HepG2 (cell line): ENCODE results near the gene PEX7. TPM values are rescaled to one million over a fixed set of nuclear protein-coding genes. Genes with fewer than 3 reads are reported as not detected.

ENCODE experiments used
- CCDC6 ChIP-seq: sonication (generic); formaldehyde crosslinking; IDR thresholded peaks from 2 replicates; pipeline ENCODE4 v1.8.1; 2022; ENCODE audit warnings: mild to moderate bottlenecking, missing genetic modification reagents, moderate library complexity
- HDAC1 ChIP-seq: sonication (generic); formaldehyde crosslinking; IDR thresholded peaks from 2 replicates; pipeline ENCODE4 v1.5.1; 2020; ENCODE audit warnings: mild to moderate bottlenecking, missing genetic modification reagents
- HMG20B ChIP-seq: conservative IDR thresholded peaks from 2 replicates; pipeline ENCODE4 v1.6.1; 2016; ENCODE audit warnings: missing genetic modification reagents, missing compliant biosample characterization
- KDM2A ChIP-seq: sonication (generic); formaldehyde crosslinking; IDR thresholded peaks from 2 replicates; pipeline ENCODE4 v1.4.0; 2020; ENCODE audit warnings: low read depth, missing genetic modification reagents, borderline replicate concordance
- KDM3A ChIP-seq: IDR thresholded peaks from 2 replicates; pipeline ENCODE4 v1.6.1; 2018; ENCODE audit warnings: low read depth, missing compliant biosample characterization
- MAX ChIP-seq: IDR thresholded peaks from 2 replicates; pipeline ENCODE4 v1.6.1; 2012; ENCODE audit warnings: inconsistent platforms
- MTF2 ChIP-seq: sonication (generic); formaldehyde crosslinking; IDR thresholded peaks from 2 replicates; pipeline ENCODE4 v1.5.0; 2020; ENCODE audit warnings: missing genetic modification reagents, borderline replicate concordance
- NR0B2 ChIP-seq: sonication (generic); formaldehyde crosslinking; IDR thresholded peaks from 2 replicates; pipeline ENCODE4 v1.4.0; 2020; ENCODE audit warnings: mild to moderate bottlenecking, missing genetic modification reagents
- NRL ChIP-seq: sonication (generic); formaldehyde crosslinking; IDR thresholded peaks from 2 replicates; pipeline ENCODE4 v1.5.0; 2020; ENCODE audit warnings: missing genetic modification reagents, mild to moderate bottlenecking, moderate library complexity, borderline replicate concordance
- PRMT3 ChIP-seq: sonication (generic); formaldehyde crosslinking; IDR thresholded peaks from 2 replicates; pipeline ENCODE4 v1.8.1; 2022; ENCODE audit warnings: low read depth, mild to moderate bottlenecking, moderate library complexity, missing genetic modification reagents, borderline replicate concordance
- RORA ChIP-seq: sonication (generic); formaldehyde crosslinking; IDR thresholded peaks from 2 replicates; pipeline ENCODE4 v1.5.0; 2020; ENCODE audit warnings: mild to moderate bottlenecking, missing genetic modification reagents, moderate library complexity
- ZBTB7A ChIP-seq: sonication (generic); formaldehyde crosslinking; IDR thresholded peaks from 2 replicates; pipeline ENCODE4 v1.8.0; 2022; ENCODE audit warnings: mild to moderate bottlenecking, missing genetic modification reagents
- ZNF124 ChIP-seq: sonication (generic); formaldehyde crosslinking; IDR thresholded peaks from 2 replicates; pipeline ENCODE4 v1.4.0; 2020; ENCODE audit warnings: missing genetic modification reagents
- ZNF274 ChIP-seq: sonication (generic); formaldehyde crosslinking; IDR thresholded peaks from 2 replicates; pipeline ENCODE4 v1.5.1; 2020; ENCODE audit warnings: mild to moderate bottlenecking, missing genetic modification reagents
- ZNF331 ChIP-seq: sonication (generic); formaldehyde crosslinking; IDR thresholded peaks from 2 replicates; pipeline ENCODE4 v1.4.0; 2020; ENCODE audit warnings: missing genetic modification reagents
- ZNF350 ChIP-seq: sonication (generic); formaldehyde crosslinking; IDR thresholded peaks from 2 replicates; pipeline ENCODE4 v1.4.0; 2020; ENCODE audit warnings: mild to moderate bottlenecking, low read depth, missing genetic modification reagents, borderline replicate concordance
- ZNF512B ChIP-seq: sonication (generic); formaldehyde crosslinking; IDR thresholded peaks from 2 replicates; pipeline ENCODE4 v1.5.1; 2020; ENCODE audit warnings: missing genetic modification reagents, mild to moderate bottlenecking, borderline replicate concordance
- ZNF598 ChIP-seq: sonication (generic); formaldehyde crosslinking; IDR thresholded peaks from 2 replicates; pipeline ENCODE4 v1.5.1; 2020; ENCODE audit warnings: mild to moderate bottlenecking, missing genetic modification reagents, borderline replicate concordance
- ZNF776 ChIP-seq: sonication (generic); formaldehyde crosslinking; IDR thresholded peaks from 2 replicates; pipeline ENCODE4 v1.4.0; 2020; ENCODE audit warnings: mild to moderate bottlenecking, missing genetic modification reagents
- polyA plus RNA-seq, 8 experiments: library from polyadenylated mRNA; depleted of rRNA in 3 of 8; stranded (reverse) in 7 of 8; unstranded in 1 of 8; fragments of >200 nt; fragmentation: Illumina TruSeq in 4 of 8; extraction: Trizol in 4 of 8; gene quantifications; 2 replicates each; pipeline versions ENCODE4 v1.2.1 to v1.2.3, GENCODE V29; 2011 to 2016; ENCODE audit warnings: low read depth in 4 of 8, missing spikeins in 1 of 8, mixed read lengths in 1 of 8; ENCODE audit not compliant: insufficient read depth in 1 of 8
- total RNA-seq, 5 experiments: library from RNA; depleted of rRNA; stranded (reverse); fragments of >200 nt; fragmentation: Illumina TruSeq; extraction: Trizol; gene quantifications; 2 replicates each; pipeline ENCODE4 v1.2.3, GENCODE V29; 2016; ENCODE audit warnings: low read depth in 1 of 5
- TF ChIP-seq, protein P1 (sequence below): sonication (generic); formaldehyde crosslinking; IDR thresholded peaks from 2 replicates; pipeline ENCODE4; 2020; ENCODE audit warnings: missing genetic modification reagents, mild to moderate bottlenecking, borderline replicate concordance
- TF ChIP-seq, protein P2 (sequence below): sonication (generic); IDR thresholded peaks from 2 replicates; pipeline ENCODE4 v1.6.1; 2016; ENCODE audit warnings: low read depth, borderline replicate concordance

Gene PEX7
- total and polyA plus RNA-seq, 2 of the 13 experiments (the other 11 are each of a cell fraction or from before 2014, with no cell fraction given) = 0.04 to 0.53 TPM

- TF ChIP-seq, protein P1, sequence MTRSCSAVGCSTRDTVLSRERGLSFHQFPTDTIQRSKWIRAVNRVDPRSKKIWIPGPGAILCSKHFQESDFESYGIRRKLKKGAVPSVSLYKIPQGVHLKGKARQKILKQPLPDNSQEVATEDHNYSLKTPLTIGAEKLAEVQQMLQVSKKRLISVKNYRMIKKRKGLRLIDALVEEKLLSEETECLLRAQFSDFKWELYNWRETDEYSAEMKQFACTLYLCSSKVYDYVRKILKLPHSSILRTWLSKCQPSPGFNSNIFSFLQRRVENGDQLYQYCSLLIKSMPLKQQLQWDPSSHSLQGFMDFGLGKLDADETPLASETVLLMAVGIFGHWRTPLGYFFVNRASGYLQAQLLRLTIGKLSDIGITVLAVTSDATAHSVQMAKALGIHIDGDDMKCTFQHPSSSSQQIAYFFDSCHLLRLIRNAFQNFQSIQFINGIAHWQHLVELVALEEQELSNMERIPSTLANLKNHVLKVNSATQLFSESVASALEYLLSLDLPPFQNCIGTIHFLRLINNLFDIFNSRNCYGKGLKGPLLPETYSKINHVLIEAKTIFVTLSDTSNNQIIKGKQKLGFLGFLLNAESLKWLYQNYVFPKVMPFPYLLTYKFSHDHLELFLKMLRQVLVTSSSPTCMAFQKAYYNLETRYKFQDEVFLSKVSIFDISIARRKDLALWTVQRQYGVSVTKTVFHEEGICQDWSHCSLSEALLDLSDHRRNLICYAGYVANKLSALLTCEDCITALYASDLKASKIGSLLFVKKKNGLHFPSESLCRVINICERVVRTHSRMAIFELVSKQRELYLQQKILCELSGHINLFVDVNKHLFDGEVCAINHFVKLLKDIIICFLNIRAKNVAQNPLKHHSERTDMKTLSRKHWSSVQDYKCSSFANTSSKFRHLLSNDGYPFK (CRISPR knock-in tag) = 0 out of 2 replicates have a peak, but pooled peaks have one; percentile 36
- 0 out of 2 replicates have a peak, but pooled peaks have one; percentile 15 for TF ChIP-seq HMG20B (CRISPR knock-in tag)
- TF ChIP-seq NR0B2 = no peak
- 0 out of 2 replicates have a peak, but pooled peaks have one; percentile 51 for TF ChIP-seq ZBTB7A (CRISPR knock-in tag)
- peak; percentile 38; the same call in 1 of the 2 replicates for TF ChIP-seq ZNF598 (CRISPR knock-in tag)
- TF ChIP-seq ZNF124 = 0 out of 2 replicates have a peak, but pooled peaks have one; percentile 39
- peak; percentile 74 for TF ChIP-seq MTF2 (CRISPR knock-in tag)
- peak; percentile 63; the same call in 1 of the 2 replicates for TF ChIP-seq PRMT3 (CRISPR knock-in tag)
- TF ChIP-seq ZNF512B (CRISPR knock-in tag) = peak; percentile 51; the same call in 1 of the 2 replicates
- TF ChIP-seq, protein P2, sequence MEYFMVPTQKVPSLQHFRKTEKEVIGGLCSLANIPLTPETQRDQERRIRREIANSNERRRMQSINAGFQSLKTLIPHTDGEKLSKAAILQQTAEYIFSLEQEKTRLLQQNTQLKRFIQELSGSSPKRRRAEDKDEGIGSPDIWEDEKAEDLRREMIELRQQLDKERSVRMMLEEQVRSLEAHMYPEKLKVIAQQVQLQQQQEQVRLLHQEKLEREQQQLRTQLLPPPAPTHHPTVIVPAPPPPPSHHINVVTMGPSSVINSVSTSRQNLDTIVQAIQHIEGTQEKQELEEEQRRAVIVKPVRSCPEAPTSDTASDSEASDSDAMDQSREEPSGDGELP = no peak
- peak; percentile 67; the same call in 1 of the 2 replicates for TF ChIP-seq CCDC6 (CRISPR knock-in tag)
- TF ChIP-seq ZNF350 (CRISPR knock-in tag) = 0 out of 2 replicates have a peak, but pooled peaks have one; percentile 36
- TF ChIP-seq HDAC1 = peak; percentile 42; the same call in 1 of the 2 replicates
- TF ChIP-seq ZNF274 = peak; percentile 85; the same call in 1 of the 2 replicates
- TF ChIP-seq NRL (CRISPR knock-in tag) = peak; percentile 79
- TF ChIP-seq KDM3A (CRISPR knock-in tag) = 0 out of 2 replicates have a peak, but pooled peaks have one; percentile 9
- no peak for TF ChIP-seq RORA
- peak; percentile 74; the same call in 1 of the 2 replicates for TF ChIP-seq KDM2A (CRISPR knock-in tag)
- TF ChIP-seq ZNF331 (CRISPR knock-in tag) = 0 out of 2 replicates have a peak, but pooled peaks have one; percentile 45
- TF ChIP-seq ZNF776 (CRISPR knock-in tag) = no peak
- peak; percentile 73 for TF ChIP-seq MAX
Measured at GRCh38 chr6:136792410-136793262, 29.8 kb upstream of the PEX7 start, which contains the start of gene MAP3K5 (continued).
